NCI-H69 (cell line): Measurements from ENCODE around the gene ABTB2.

ENCODE experiments used
- DNase-seq: peaks from one replicate; lab custom pipeline; 2025; lab: John Stamatoyannopoulos, UW

The ABTB2 gene

DNA sequence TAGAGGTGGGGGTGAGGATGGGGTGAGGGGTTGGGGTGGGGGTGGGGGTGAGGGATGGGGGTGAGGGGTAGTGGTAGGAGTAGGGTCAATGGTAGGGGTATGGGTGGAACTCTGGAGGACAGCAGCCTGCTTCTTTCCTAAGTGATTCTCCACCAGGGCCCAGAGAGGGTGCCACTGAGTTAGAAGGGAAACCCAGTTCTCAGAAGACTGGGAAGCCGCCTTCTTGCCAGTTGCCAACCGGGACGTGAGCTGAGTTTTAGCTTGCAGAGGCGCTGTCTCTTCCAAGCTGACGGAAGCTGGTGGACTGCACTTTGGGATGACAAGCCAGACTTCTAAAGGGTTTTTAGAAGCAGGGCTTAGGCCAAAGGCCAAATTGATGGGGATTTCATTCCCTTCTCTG lies 148.0 kb downstream of the ABTB2 start:
- peak; percentile 26 for DNase-seq

DNA sequence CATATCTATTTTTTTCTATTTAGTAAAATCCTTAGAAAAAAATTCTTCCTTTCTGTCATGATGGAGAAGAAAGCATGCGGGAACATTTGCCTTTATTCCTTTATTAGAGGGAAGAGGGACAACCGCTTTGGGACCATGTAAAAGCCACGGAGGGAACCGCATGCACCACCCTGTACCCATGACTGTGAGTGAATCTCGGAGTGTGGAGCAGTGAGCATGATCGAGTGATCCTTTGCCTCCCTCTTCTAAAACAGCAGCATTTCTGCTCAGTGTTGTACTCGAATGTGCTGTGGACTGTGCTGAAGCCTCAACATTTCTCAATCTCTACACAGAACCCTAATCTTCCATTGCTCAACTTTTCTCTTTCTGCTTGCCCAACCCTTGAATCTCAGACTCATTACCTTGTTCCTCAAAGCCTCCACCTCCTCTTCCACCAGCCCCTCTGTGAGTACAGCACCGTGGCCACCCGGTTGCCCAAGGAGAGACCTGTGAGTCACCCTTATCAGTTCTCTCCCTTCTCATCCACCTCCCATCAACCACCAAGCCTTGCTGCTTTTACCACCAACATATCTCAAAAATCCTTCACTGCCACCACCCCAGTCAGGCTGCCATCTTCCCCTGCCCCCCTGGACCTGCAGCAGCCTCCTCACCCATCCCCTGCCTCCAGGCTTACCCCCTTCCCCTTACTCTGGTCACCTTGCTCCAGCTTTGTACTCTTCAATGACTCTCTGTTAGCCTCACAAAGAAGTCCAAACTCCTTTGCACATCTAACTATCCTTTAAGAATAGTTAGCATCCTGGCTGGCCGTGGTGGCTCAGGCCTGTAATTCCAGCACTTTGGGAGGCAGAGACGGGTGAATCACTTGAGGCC lies 149.3 kb downstream of the ABTB2 start:
- no peak for DNase-seq

DNA sequence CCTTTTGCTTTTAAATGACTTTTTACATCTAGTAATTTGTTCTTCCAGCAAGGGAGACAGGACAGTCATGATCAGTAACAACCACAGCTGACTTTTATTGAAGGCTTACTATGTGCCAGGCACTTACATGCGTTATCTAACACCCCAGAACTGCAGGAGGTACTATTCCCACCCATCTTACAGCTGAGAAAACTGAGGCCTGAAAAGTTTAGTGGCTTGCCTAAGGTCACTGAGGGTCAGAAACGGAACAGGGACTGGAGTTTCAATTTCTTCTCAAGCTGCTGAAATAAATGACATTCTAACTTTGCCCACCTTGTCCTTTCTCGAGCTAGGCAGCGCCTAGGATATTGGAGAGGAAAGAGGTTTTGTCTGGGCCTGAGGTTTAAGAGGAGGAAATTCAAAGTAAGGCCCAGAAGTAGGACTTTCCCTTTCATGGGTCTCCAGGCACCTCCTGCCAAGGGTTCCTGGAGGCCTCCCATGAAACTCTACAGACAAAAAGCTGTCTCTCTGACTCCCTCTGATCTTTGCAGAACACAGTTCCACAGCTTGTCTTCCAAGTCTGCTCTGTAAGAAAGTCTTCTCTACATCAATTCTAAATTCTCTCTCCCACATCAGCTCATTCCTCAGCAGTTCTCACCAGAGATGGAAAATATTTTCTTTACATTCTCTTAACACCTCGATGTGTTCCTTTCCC lies 150.2 kb downstream of the ABTB2 start:
- no peak for DNase-seq

DNA sequence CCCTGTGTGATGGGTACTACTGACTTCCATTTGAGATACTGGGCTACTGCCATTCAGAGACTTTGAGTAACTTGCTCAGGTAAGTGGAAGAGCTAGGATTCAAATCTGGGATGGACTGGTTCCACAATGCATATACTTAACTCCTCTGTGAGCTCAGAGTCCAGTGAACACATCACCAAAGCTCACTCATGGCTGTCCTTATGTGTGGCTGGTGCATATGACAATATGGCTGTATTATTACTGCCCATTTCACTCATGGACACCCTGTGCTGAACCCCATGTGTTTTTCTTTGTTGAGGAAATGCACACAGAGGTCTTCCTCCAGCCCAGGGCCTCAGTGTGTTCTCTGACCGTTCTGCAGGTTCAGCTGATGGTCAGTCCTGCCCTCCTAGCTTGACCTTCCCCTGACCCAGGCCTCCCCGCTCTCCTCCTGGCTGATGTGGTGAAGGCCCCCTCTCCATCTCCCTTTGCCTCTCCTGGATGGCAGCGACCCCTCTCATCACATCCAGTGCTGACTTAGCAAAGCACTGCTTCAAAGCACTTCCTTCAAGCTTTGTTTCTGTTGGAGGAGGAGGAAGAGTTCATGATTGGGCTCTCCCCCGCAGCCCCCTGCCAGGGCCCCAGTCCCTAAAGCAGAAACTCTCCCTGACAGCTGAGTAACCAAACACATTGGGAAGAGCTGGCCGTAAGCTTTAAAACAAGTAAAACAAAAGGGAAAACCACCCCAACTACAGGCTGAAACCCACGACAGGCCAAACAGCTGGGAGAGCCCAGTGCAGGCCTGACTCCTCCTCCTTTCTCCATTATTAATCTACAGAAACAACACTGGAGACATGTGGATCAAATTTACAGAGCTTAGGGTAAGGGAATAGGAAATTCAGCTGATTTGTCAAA lies 151.2 kb downstream of the ABTB2 start:
- peak; percentile 52 for DNase-seq

DNA sequence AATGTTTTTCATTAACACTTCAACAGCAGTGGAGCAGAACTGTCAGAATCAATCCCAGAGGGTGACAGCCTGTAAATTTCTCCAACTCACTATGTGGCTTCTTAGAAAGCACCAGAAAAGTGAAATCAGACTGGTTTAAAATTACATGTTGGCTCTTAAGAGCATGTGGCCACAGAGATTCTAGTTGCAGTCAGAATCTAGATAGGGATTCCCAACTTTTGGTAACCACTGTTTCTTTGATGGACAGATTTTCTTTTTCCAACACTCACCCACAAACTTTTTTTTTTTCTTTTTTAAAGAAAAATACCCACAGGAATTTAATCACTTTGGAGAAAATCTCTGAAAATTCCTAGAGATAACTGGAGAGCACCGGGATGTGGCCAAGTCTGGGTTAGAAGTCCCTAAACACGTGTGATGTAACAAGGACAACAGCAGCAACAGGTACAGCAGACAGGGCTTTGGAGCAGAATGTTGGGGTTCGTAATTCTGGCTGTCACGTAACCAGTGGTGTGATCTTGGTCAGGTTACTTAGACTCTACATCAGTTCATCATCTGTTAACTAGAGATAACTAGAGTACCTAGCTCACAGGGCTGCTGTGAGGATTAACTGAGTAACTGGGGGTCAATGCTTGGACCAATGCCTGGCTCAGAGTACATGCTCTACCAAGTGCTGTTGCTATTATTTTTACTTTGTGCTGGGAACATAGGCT lies 152.3 kb downstream of the ABTB2 start:
- no peak for DNase-seq

DNA sequence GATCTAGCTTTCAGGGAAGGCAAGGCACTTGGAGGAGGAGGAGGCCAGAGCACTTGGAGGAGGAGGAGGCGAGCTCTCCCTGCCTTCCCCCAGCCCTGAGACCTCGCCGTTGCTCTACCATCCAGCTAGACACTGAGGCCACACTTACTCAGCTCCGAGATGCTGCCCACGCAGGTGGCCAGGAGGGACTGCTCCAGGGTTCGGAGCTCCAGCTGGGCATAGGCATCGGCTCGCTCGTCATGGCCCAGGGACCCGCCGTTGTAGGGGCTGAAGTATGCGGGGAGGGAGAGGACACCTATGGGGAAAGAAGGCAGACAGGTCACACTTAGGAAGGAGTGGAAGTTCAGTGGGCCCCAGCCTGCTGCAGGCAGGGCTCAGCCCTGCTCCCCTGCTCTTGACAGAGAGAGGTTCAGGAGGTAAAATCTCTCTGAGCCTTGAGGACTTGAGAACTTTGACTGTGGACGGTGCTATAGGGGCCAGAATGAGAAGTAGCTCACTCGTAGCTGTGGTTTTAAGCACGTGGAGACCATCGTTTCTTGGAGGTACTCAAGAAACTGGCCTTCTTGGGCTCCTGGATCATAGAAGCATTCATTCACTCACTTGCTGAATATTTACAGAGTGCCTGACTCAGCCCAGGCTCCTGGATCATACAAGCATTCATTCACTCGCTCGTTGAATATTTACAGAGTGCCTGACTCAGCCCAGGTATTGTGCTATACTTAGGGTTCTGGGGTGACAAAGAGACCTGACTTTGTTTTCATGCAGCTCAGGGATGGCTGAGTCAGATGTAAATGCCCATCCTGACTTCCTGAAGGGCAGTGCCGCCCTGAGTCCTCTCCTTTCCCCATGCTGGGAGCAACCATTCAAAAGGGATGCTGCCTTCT lies 153.2 kb downstream of the ABTB2 start:
- DNase-seq: peak; percentile 47

DNA sequence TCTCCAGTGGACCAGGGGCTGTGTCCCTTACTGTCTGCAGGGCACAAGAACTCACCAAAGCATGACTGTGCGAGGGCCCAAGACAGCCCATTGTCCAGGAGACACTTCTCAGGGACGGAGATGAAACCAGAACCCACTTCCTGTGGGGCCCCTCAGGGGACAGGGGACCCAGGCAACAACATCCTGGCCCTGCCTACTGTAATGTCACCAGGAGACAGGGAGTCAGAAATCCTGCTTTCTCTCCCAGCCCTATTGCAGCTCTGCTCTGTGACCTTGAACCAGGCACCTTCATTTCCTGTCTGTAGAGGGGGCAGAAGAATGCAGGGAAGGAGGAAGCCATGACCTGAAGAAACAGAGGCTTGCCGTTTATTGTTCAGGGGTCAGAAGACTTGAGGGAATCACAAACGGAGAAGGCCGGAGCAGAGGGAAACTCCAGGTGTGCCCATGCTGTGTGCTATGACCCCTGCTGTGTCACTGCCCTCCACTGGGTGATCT lies 154.4 kb downstream of the ABTB2 start:
- peak; percentile 65 for DNase-seq

DNA sequence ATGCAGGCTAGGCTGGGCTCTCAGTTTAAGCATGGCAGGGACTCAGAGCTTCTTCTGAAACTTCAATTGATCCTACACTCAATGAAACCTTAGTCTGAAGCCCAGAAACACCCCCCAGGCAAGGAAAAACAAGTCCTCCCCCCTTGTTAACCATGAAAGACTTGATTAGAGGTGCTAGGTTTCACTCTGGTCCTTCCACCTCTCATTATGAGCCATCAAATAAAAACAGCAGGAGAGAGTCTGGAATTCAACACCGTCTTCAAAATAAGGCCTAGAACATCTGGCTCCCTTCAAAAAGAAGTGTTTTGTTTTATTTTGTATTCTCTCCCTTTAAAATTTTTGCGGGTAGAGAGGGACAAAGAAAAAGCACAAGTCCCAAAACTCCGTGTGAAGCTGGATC lies 156.7 kb downstream of the ABTB2 start:
- DNase-seq: peak; percentile 93

DNA sequence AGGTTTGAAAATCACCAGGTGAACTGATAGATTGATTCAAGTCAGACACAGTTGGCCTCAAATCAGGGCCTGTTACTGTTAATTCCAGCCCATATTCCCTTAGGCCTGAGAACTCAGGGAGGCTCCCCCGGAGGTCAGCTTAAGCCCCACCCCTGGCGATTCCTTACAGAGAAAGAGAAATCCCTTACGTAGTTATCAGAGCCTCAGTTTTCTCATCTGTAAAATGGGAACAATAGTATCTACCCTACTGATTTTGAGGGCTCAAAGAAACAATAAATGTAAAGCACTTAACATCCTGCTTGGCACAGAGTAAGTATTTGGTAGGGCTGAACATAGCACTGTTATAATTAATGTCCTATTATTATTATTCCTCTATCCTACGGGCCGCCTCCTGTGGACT lies 158.3 kb downstream of the ABTB2 start:
- DNase-seq: no peak

DNA sequence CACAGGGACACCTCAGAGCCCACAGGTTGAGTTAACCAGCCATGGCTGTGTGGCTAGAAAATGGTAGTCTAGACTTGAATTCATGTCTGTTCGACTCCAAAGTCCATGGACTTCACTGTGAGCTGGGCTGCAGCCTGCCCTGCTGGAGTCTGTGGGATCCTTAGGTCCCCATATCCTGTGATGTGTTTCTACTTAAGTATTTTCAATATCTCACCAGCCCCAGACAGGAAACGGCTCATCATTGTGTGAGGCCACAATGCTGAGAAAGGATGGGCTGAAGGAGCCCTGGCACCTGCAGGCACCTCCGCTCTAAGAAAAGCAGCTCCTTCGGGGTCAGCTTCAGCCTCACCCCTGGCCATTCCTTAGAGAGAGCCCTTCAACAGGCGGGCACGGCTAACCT lies 159.3 kb downstream of the ABTB2 start:
- DNase-seq: peak; percentile 27

DNA sequence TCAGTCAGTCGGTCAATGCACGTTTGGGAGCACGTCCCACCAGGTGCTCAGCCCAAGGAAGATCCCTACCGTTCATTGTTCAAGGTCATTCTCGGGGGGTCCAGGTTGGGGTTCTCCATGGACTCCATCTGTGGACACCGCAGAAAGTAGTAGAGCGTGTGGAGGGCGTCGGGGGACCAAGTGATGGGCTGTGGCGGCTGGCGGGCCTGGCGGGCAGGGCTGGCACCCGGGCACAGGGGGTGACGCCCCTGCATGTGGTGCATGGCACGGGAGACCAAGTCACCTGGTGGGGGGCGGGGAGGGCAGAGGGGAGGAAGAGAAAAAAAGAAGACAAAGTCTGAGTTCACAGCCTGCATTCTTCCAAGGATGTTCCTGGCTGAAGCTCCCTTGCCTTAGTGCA lies 160.6 kb downstream of the ABTB2 start:
- no peak for DNase-seq

DNA sequence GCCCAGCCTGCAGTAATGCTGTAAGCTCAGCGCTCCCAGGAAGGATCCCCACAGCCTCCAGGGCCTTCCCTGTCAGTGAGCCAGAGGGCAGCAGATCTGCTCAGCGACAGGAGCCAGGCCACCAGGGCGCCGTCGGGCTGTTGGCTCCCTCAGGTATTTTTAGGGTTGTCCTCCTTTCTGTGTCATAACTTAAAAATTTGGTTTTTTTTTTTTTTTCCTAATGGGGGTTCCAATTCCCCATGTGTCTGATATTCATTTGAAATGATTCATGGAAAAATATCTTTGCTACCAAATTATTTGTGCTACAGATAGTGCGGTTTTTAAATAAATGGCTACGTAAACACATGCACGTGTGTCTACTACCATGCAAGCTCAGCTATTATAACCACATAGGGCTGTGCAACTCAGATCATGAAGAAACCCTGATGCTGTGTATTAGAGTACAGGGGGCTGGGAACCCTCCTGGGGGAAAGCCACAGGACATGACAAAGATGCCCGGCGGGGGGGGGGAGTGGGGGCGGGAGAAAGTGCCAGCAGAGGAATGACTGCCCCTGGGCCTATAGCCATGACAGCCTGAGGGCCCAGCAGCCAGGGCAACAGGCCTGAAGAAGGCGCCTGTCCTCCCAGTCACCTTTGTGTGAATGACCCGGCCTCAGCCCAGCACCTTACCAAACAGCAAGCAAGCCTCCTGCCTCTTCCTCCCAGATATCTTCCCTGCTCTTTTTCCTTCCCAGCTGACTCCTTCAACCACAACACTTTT lies 163.1 kb downstream of the ABTB2 start:
- no peak for DNase-seq

DNA sequence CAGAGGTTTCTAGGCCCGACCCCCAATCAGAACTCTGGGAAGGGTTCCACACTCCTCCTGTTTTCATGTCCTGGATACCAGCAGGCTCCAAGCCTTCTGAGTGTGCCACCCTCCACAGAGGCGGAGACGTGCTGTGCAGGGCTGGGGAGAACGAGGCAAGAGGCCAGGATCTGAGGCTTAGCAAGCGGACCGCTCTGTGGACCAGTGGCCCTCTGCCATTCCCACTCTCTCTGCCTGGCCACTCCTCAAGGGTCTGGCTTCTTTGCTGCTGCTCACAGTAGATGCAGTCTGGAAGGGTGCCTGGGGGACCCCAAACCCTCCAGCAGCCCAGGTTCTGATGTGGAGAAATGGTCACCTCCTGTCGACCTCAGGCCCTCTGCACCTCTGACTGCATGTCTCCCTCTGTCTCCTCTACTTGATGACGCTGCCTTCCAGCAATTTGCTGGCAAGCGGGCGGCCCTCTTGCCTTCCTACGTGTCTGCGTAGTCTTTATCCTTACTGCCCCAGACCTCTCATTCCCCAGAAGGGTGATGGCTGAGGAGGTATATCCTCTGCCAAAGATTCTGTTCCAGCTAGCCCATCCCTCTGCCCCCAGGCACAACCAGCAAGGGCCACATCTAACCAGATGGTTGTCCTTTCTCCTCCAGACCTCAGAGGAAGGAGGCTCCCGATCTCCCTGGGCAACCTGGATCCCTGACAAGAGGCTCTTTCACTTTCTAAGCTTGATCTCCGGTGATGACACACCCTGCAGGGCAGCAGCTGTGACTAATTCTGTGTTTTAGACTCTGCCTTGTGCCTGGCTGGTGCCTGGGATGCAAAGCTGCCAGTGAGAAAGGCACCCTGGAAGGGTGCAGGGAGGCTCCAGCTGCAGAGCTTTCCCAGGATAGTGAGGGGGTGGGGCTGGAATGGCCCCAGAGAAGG lies 165.1 kb downstream of the ABTB2 start:
- peak; percentile 99 for DNase-seq

DNA sequence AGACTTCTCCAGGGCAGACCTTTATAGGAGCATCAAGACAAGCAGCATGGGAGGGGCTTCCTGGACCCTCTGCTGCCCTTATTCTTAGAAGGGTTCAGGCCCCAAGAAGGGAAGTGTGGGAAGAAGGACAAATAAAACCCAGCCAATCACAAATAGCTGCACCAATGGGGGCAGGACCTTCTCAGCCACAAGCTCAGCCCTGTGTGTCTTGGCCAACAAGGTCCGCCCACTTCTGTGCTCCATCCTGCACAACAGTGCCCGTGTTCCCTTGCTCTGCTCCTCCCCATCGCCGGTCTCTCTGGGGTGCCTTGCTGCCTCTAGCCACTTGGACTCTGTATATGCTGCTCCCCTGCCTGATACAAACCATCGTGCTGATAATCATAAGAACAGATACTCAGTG lies 166.2 kb downstream of the ABTB2 start:
- no peak for DNase-seq

DNA sequence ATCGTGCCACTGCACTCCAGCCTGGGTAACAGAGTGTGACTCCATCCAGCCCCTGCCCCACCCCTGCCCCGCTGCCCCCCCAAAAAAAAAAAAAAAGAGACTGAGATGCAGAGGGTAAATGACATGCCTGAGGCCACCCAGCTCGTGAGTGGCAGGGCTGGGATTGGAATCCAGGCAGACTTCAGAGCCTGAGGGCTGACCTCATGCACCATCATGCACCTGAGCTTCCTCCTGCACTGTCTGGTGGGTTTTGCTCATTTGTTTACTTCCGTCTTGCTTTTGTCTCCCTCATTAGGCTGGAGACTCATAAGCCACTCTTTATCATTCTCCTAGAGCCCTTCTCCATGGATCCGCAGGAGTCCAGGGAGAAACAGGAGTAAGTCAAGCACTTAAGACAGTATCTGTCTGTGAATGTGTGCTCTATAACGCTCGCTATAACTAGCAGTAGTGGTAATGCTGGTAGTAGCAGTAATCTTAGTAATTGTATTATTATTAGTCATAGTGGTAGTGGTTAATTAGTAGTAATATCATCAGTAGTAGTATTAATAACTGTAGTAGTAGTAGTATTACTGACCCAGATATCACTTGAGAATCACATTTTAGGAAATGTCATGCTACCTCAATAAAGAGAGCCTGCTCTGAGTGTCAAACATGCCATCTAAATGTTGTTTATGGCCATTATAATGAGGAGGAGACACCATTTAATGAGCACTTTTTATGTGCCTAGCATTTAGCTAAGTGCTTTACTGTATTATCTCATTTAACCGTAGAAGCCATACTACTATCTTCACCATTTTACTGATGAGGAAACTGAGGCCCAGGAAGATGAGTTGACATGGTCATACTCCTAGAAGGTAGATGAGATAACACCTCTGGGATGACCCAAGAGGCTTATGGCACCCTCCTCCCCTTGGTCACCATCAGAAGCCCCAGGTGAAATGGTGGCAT lies 167.3 kb downstream of the ABTB2 start:
- DNase-seq: peak; percentile 45

DNA sequence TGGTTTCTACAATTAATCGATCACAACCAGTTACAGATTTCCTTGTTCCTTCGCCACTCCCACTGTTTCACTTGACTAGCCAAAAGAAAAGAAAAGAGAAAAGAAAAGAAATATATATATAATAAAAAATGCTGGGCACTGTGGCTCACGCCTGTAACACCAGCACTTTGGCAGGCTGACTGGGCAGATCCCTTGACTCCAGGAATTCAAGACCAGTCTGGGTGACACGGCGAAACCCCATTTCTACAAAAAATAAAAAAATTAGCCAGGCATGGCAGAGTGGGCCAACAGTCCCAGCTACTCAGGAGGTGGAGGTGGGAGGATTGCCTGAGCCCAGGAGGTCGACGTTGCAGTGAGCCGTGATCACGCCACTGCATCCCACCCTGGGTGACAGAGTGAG lies 168.6 kb downstream of the ABTB2 start:
- DNase-seq: no peak

DNA sequence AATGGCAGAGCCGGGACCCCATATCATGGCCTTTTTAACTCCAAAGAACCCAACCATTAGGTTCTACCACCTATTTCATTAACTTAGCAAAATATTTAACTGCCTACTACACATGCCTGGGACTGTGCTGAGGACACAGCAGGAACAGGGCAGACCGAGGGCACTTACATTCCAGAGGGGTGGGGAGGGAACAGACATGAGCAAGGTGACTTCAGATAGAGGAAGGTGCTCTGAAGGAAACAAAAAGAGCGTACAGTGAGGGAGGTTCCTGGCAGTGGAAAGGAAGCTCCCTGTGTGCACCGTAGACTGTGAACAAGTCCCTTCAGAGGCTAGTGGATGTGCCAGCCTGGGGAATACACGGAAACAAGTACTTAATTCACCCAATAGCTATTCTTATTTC lies 169.6 kb downstream of the ABTB2 start:
- DNase-seq: no peak
